ENCODE results near the gene PDE7B. TPM values are rescaled to one million over a fixed set of nuclear protein-coding genes. Genes with fewer than 3 reads are reported as not detected.

The PDE7B gene
- total RNA-seq, 1 experiment from 2014 or later: not detected

GRCh38 chr6:135897087-135897486 is 45.6 kb downstream of the PDE7B start (continued):
- TF ChIP-seq ATF2 (CRISPR knock-in tag; IDR thresholded peaks at IDR 0.05; ENCODE audit: borderline replicate concordance, low read depth) (no peak), SOX15 (CRISPR knock-in tag; IDR thresholded peaks at IDR 0.05) (no peak)

GRCh38 chr6:135901774-135902524 is 50.4 kb downstream of the PDE7B start:
- no peak overlapping the region for H3K4me3 Mint-ChIP-seq
- ChIA-PET POLR2A (no interaction called here), CTCF (interaction anchor here (2.1 kb wide), 1 partner anchor 8 kb away, joined by 17 read pairs; no protein-coding TSS in a partner anchor)
- H3K9me3 Mint-ChIP-seq: no peaks in the 10 kb centered on the region
- ATAC-seq (no peak), DNase-seq (ENCODE audit: low spot score) (no peak)
- H3K27me3 Mint-ChIP-seq (ENCODE audit: low read depth): no peaks in the 10 kb centered on the region
- TF ChIP-seq ZNF512 (CRISPR knock-in tag; IDR thresholded peaks at IDR 0.05; ENCODE audit: borderline replicate concordance) (no peak), USF2 (CRISPR knock-in tag; IDR thresholded peaks at IDR 0.05) (no peak)
- no peaks in the 10 kb centered on the region for H3K4me1 Mint-ChIP-seq
- H3K27ac Mint-ChIP-seq: no peak overlapping the region
- H3K36me3 Mint-ChIP-seq: no peaks in the 10 kb centered on the region

GRCh38 chr6:135902756-135903331 is 51.3 kb downstream of the PDE7B start:
- H3K27me3 Mint-ChIP-seq (ENCODE audit: low read depth): no peaks in the 10 kb centered on the region
- TF ChIP-seq CTCF (IDR thresholded peaks at IDR 0.05): no peak
- TF ChIP-seq MAX (CRISPR knock-in tag; IDR thresholded peaks at IDR 0.05): no peak
- no peak for TF ChIP-seq ZNF512 (CRISPR knock-in tag; IDR thresholded peaks at IDR 0.05; ENCODE audit: borderline replicate concordance)
- no peak for TF ChIP-seq TEAD4 (CRISPR knock-in tag; IDR thresholded peaks at IDR 0.05)
- TF ChIP-seq KAT7 (CRISPR knock-in tag; IDR thresholded peaks at IDR 0.05; ENCODE audit: borderline replicate concordance): no peak
- TF ChIP-seq NFE2L1 (CRISPR knock-in tag; IDR thresholded peaks at IDR 0.05): no peak
- no peak for TF ChIP-seq ATF6 (CRISPR knock-in tag; IDR thresholded peaks at IDR 0.05)
- no peak for TF ChIP-seq ZNF281 (CRISPR knock-in tag; IDR thresholded peaks at IDR 0.05)
- TF ChIP-seq ZNF263 (CRISPR knock-in tag; IDR thresholded peaks at IDR 0.05; ENCODE audit: low read depth): no peak
- ATAC-seq (no peak), DNase-seq (ENCODE audit: low spot score) (no peak)
- no peak overlapping the region for H3K27ac Mint-ChIP-seq
- H3K9me3 Mint-ChIP-seq: no peaks in the 10 kb centered on the region
- no peaks in the 10 kb centered on the region for H3K4me1 Mint-ChIP-seq
- H3K4me3 Mint-ChIP-seq: no peak overlapping the region
- POLR2A ChIA-PET: no interaction called here
- CTCF ChIA-PET: no interaction called here
- H3K36me3 Mint-ChIP-seq: no peaks in the 10 kb centered on the region

Data from WTC11 (cell line).